Muscle layer of duodenum (tissue), 2 donors: ENCODE results near the gene EME2.
"Not testable (repeated sequence)": the region's sequence is repeated elsewhere in the genome, so short reads cannot be mapped to it uniquely, and the experiment has no call there.

Experiments
- H3K27ac ChIP-seq: one replicate; pipeline ENCODE4 v1.7.0; 2013; ENCODE audit warnings: mild to moderate bottlenecking, low read length
- H3K27me3 ChIP-seq: one replicate; pipeline ENCODE4 v1.7.0; 2013; ENCODE audit warnings: low read depth, mild to moderate bottlenecking, control low read depth, low read length
- H3K36me3 ChIP-seq, 2 donors: one replicate each; pipeline ENCODE4 v1.7.0; 2013; ENCODE audit warnings: low read length in 2 of 2, control low read depth in 1 of 2, mild to moderate bottlenecking in 1 of 2; ENCODE audit not compliant: insufficient read depth in 2 of 2, control insufficient read depth in 1 of 2
- H3K4me1 ChIP-seq, 2 donors: one replicate each; pipeline ENCODE4 v1.7.0; 2013; ENCODE audit warnings: low read length in 2 of 2, mild to moderate bottlenecking in 2 of 2, control low read depth in 1 of 2, moderate library complexity in 1 of 2; ENCODE audit not compliant: insufficient read depth in 2 of 2, control insufficient read depth in 1 of 2
- H3K4me3 ChIP-seq, 2 donors: one replicate each; pipeline ENCODE4 v1.7.0; 2013; ENCODE audit warnings: low read length in 2 of 2, low read depth in 1 of 2, mild to moderate bottlenecking in 1 of 2
- H3K9me3 ChIP-seq, 2 donors: one replicate each; pipeline ENCODE4 v1.7.0; 2013; ENCODE audit warnings: low read length in 2 of 2, control low read depth in 1 of 2, mild to moderate bottlenecking in 1 of 2; ENCODE audit not compliant: control insufficient read depth in 1 of 2
- donor health status: healthy.

EME2 gene

GRCh38 chr16:1732551-1732987 is 40.0 kb upstream of the EME2 start:
- H3K9me3 ChIP-seq, H3K27me3 ChIP-seq, H3K4me1 ChIP-seq, H3K27ac ChIP-seq, H3K4me3 ChIP-seq: not testable (repeated sequence)
- H3K36me3 ChIP-seq: peaks cover 20 to 60% of the 10 kb centered on the region in 2 donors

- no peak overlapping the region for H3K27ac ChIP-seq
- H3K27me3 ChIP-seq: no peaks in the 10 kb centered on the region
- no peaks in the 10 kb centered on the region for H3K4me1 ChIP-seq
- H3K36me3 ChIP-seq: peaks cover 15 to 45% of the 10 kb centered on the region in 2 donors
- no peaks in the 10 kb centered on the region for H3K9me3 ChIP-seq
- H3K4me3 ChIP-seq: no peak overlapping the region
Observed at GRCh38 chr16:1734123-1734522, 38.5 kb upstream of the EME2 start.

GRCh38 chr16:1734816-1735215 is 37.8 kb upstream of the EME2 start:
- H3K27ac ChIP-seq: no peak overlapping the region
- no peaks in the 10 kb centered on the region for H3K9me3 ChIP-seq
- H3K27me3 ChIP-seq: no peaks in the 10 kb centered on the region
- no peaks in the 10 kb centered on the region for H3K4me1 ChIP-seq
- peaks cover 15 to 39% of the 10 kb centered on the region in 2 donors for H3K36me3 ChIP-seq
- no peak overlapping the region for H3K4me3 ChIP-seq

- no peaks in the 10 kb centered on the region for H3K27me3 ChIP-seq
- no peak overlapping the region for H3K27ac ChIP-seq
- no peaks in the 10 kb centered on the region for H3K4me1 ChIP-seq
- no peaks in the 10 kb centered on the region for H3K9me3 ChIP-seq
- peaks cover 9 to 43% of the 10 kb centered on the region in 2 donors for H3K36me3 ChIP-seq
- H3K4me3 ChIP-seq: no peak overlapping the region
Observed at GRCh38 chr16:1740234-1740633, 32.4 kb upstream of the EME2 start.

GRCh38 chr16:1740781-1741490 is 31.7 kb upstream of the EME2 start:
- H3K27me3 ChIP-seq: no peaks in the 10 kb centered on the region
- no peak overlapping the region for H3K27ac ChIP-seq
- H3K4me1 ChIP-seq: no peaks in the 10 kb centered on the region
- H3K36me3 ChIP-seq: peaks cover 9 to 50% of the 10 kb centered on the region in 2 donors
- no peak overlapping the region for H3K4me3 ChIP-seq
- no peaks in the 10 kb centered on the region for H3K9me3 ChIP-seq

- H3K9me3 ChIP-seq: no peaks in the 10 kb centered on the region
Observed at GRCh38 chr16:1741553-1742165, 31.0 kb upstream of the EME2 start.

GRCh38 chr16:1743376-1744337 is 29.0 kb upstream of the EME2 start:
- no peak overlapping the region for H3K27ac ChIP-seq

More at GRCh38 chr16:1741553-1742165, 31.0 kb upstream of the EME2 start:
- no peaks in the 10 kb centered on the region for H3K27me3 ChIP-seq
- no peaks in the 10 kb centered on the region for H3K4me1 ChIP-seq
- peaks cover 9 to 57% of the 10 kb centered on the region in 2 donors for H3K36me3 ChIP-seq
- H3K27ac ChIP-seq: no peak overlapping the region
- H3K4me3 ChIP-seq: no peak overlapping the region

GRCh38 chr16:1744338-1744840 is 28.2 kb upstream of the EME2 start:
- no peaks in the 10 kb centered on the region for H3K27me3 ChIP-seq
- H3K9me3 ChIP-seq: no peaks in the 10 kb centered on the region
- H3K36me3 ChIP-seq: peaks cover 22 to 84% of the 10 kb centered on the region in 2 donors
- no peak overlapping the region for H3K27ac ChIP-seq
- no peak overlapping the region for H3K4me3 ChIP-seq
- H3K4me1 ChIP-seq: no peaks in the 10 kb centered on the region

More at GRCh38 chr16:1743376-1744337, 29.0 kb upstream of the EME2 start:
- Histone ChIP-seq H3K27me3 (no peaks in the 10 kb centered on the region), H3K4me1 (no peaks in the 10 kb centered on the region), H3K36me3 (peaks cover 18 to 77% of the 10 kb centered on the region in 2 donors), H3K4me3 (no peak overlapping the region), H3K9me3 (no peaks in the 10 kb centered on the region)

GRCh38 chr16:1745181-1745899 is 27.3 kb upstream of the EME2 start:
- H3K9me3 ChIP-seq: no peaks in the 10 kb centered on the region
- H3K27ac ChIP-seq: no peak overlapping the region
- no peak overlapping the region for H3K4me3 ChIP-seq
- H3K4me1 ChIP-seq: no peaks in the 10 kb centered on the region
- H3K27me3 ChIP-seq: no peaks in the 10 kb centered on the region
- H3K36me3 ChIP-seq: peaks cover 22 to 88% of the 10 kb centered on the region in 2 donors

GRCh38 chr16:1745900-1746692 is 26.5 kb upstream of the EME2 start:
- no peaks in the 10 kb centered on the region for H3K9me3 ChIP-seq
- peaks cover 15 to 80% of the 10 kb centered on the region in 2 donors for H3K36me3 ChIP-seq
- no peak overlapping the region for H3K4me3 ChIP-seq
- no peak overlapping the region for H3K27ac ChIP-seq
- H3K4me1 ChIP-seq: no peaks in the 10 kb centered on the region
- no peaks in the 10 kb centered on the region for H3K27me3 ChIP-seq
